HG02938 (cell line): Measurements from ENCODE around the gene GHRH.

ENCODE experiments used
- ATAC-seq: cut with Tn5 transposase; IDR thresholded peaks from one replicate; pipeline ENCODE4 v1.9.1; 2021; ENCODE audit warnings: mild to moderate bottlenecking, moderate library complexity; ENCODE audit not compliant: unreplicated experiment

GHRH gene

DNA sequence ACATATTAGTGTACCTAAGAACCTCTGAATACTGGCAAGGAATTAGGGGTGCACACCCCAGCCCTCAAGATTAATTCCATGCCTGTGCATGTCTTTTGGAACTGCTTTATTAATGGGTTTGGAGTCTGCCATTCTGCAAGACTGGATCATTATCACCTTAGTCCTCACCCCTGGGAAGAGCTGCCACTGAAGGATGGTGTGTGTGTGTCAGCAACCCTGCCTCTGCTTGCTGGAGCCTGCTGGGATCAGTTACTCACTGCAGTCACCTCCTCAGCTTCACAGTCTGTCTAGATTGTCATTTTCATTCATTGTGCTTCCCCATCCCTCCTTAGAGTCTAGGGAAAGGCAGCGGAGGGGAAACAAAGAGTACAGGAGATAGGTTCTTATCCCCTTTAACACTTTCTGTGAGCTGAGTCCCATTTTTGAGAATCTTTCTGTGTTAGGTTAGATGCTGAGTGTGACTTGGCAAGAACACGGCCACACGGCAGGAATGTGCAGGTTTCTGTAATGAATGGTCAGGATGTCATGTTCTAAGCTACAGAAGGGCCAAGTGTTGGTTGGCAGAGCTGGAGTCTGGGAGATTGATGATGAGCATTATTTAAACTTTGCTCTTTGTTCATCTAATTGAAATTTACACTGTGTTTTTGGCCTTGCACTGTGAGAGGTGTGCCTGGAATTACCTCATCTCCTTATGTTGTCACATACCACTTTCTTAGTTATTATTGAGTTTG lies 21.1 kb downstream of the GHRH start:
- ATAC-seq = no peak

GRCh38 chr20:37238935-37239451 lies 22.6 kb downstream of the GHRH start:
- no peak for ATAC-seq

DNA sequence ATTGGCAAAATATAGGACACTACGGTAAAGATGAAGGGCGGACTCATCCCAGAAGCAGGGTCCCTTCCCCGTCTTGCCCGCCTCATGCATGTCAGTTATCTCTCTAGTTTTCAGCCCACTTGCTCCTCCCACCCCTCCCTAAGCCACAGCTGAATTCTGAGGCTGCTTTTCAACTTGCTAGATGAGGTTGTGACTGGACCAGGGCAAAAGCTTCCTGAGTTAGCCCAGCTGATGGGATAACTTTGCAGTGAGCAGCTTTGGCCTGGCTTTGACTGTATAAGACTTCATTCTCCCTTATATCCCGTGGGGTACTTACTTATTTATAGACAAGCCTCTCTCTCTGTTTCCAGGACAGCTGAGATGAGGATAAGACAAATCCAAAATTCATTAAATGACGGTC lies 23.2 kb downstream of the GHRH start:
- ATAC-seq = no peak

DNA sequence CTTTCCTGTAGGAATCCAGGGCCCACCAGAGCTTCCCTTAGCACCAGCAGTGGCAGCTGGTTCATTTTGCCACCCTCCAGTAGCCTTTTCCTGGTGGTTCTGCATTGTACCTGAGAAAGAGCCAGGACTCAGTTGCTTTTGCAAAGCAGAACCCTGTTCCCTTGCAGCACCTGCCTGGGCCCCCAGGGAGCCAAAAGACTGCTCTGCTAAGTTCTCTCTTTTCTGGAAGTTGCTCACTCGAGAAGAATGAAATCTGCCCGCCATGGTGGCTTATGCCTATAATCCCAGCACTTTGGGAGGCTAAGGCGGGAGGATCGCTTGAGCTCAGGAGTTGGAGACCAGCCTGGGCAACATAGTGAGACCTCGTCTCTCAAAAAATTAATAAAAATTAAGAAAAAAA lies 24.0 kb downstream of the GHRH start:
- ATAC-seq = no peak

DNA sequence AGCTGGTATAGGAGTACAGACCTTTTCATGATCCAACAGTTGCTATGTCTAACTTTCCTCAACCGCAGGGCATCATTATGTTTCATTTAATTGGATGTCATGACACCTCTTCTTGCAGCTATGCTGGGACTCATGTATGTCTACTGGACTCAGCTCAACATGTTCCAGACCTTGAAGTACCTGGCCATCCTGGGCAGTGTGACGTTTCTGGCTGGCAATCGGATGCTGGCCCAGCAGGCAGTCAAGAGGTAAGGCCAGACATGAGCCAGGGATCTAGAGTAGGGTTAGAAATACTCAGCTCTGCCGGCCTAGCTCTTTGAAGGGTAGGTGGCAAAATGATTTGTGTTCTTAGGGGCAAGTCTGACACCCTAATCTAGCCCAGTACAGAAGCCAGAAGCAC lies 25.2 kb downstream of the GHRH start:
- no peak for ATAC-seq

GRCh38 chr20:37235065-37235464 lies 26.5 kb downstream of the GHRH start:
- no peak for ATAC-seq

DNA sequence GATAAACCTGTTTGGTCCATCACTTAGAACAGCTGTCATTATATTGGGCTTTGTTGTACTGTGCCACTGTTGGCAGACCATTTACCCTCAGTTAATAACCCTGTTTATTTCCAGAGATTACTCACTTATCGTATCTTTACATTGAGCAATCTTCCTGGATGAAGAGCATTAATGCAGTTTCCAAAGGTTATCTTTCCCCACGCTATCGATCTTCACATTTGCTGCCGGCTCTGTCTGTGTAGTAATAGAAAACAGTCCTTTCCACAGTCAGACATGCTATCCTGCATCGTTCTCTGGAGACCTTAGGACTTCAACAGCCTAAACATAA lies 27.4 kb downstream of the GHRH start:
- ATAC-seq = no peak

DNA sequence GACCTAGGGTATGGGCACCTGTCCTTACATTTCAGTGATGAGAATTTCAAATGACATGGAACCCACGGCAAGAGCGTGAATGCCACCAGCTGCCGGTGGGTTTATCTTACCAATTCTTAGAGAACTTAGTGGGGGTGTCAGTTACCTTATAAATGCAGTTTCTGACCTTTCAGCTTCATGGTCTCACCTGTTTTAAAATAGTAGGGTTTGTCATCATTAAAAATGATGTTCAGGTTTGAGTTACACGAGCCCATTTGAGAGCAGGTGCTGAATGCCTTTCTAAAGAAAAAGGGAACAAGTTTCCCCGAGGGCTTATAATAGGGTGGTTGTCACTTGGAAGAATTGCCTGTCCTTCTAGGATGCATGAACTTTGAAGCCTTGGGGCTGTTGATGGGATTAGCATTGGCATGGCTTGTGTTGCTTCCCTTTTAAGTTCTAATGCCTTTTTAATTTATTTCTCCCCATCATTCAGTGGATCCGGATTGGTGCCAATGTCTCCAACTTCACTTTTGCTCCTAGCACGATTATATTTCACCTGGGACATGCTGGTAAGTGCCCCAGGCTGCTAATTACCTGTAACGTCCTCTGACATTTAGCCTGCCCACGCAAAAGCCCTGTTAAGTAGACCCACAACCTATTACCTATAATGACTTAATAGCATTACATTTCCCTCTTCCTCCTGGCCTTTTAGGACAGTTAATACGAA lies 27.9 kb downstream of the GHRH start:
- ATAC-seq = no peak

- no peak for ATAC-seq
Observed at GRCh38 chr20:37231947-37232630, 29.5 kb downstream of the GHRH start.

DNA sequence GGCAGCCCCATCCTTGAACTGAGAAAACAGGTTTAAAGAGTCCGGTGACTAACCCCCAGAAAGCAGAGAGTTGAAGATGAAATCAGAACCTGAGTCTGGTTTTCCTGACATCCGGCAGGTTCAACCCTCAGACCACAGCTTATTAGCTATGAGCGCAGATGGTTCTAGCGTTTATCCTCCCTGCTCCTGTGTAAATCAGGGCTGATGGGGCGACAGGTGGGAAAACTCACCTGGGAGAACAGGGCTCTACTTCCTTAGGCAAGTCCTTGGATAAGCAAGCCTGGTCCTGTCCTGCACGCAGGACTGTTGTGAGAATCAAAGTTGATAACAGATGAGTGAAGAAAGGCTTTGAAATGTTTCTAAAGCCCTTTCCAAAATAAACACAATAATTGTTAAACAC lies 31.4 kb downstream of the GHRH start:
- no peak for ATAC-seq

GRCh38 chr20:37229357-37229756 lies 32.3 kb downstream of the GHRH start:
- ATAC-seq = no peak

DNA sequence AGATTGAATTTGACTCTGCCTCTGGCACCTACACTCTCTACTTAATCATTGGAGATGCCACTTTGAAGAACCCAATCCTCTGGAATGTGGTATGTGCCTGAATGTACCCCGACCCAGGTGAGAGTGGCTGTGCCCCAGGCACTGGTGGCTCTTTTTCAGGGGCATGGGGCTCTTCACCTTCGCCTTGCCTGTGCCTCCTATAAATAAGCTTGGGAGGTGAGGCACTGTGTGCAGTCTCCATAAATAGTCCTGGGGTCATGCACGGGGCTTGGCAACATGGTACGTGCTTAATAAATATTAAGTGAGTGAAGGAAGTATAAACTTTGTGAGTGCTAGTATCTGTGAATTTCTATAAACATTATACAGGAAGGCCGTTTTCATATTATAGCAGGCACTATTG lies 33.0 kb downstream of the GHRH start:
- no peak for ATAC-seq

DNA sequence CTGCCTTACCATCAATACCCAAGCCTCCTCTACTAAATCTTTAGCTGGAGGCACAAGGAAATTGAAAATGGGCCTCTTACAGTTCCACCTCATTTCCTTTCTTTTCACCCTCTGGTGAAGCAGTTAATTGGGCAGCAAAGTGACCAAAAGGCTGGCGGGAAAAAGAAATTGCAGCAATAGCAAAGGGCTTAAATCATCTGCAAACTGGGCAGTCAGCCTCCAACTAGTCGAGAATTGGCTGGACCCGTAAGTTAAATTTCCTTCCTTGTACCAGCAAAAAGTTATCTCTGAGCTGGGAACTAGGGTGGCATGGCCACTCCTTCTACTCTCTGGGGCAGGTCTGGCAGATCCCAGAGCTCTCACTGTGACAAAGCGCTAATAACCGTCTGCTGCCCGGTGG lies 33.5 kb downstream of the GHRH start:
- ATAC-seq = no peak

- ATAC-seq = no peak
Observed at GRCh38 chr20:37226889-37227288, 34.7 kb downstream of the GHRH start.

GRCh38 chr20:37225146-37225545 lies 36.5 kb downstream of the GHRH start:
- no peak for ATAC-seq

GRCh38 chr20:37223053-37223452 lies 38.6 kb downstream of the GHRH start:
- ATAC-seq = no peak

DNA sequence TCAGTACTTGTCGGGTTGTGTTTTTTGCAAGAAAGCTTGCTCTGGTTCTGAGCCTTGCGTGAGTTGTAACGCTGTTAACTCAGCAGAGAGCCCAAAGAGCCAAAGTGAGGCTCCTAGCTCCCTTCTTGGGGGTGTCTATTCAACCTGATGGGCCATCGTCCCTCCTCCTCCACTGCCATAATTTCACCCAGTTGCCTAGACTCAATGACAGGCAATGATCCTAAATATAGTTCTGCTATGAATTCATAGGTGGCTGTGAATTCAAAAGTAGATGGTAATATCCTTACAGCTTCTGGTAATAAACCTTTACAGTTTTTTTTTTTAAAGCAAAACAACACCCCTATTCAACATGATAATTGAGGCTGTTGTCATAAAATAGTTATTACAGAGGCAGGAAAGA lies 39.5 kb downstream of the GHRH start:
- no peak for ATAC-seq

- no peak for ATAC-seq
Observed at GRCh38 chr20:37220731-37221130, 40.9 kb downstream of the GHRH start.

GRCh38 chr20:37219751-37220668 lies 41.6 kb downstream of the GHRH start:
- no peak for ATAC-seq

GRCh38 chr20:37218976-37219375 lies 42.6 kb downstream of the GHRH start:
- ATAC-seq = no peak

GRCh38 chr20:37218441-37218840 lies 43.2 kb downstream of the GHRH start:
- ATAC-seq = no peak
